Tibial nerve (tissue), 4 donors: ENCODE measurements around the gene EXOC8. TPM values are rescaled to one million over a fixed set of nuclear protein-coding genes. Genes with fewer than 3 reads are reported as not detected.
A peak's percentile ranks its signal among the peaks of the same experiment; 100 is the strongest.

ENCODE experiments used
- DNase-seq, 2 donors: peaks; one replicate each; pipeline ENCODE4 v3.0.0-alpha.2; 2019; ENCODE audit warnings: low spot score in 2 of 2
- H3K27ac ChIP-seq, 4 donors: fragments of 200-600 bp; sonication (generic) in 3 of 4; one replicate each; pipeline ENCODE4 v1.5.1; 2017 to 2019; ENCODE audit warnings: mild to moderate bottlenecking in 1 of 4
- H3K27me3 ChIP-seq, 2 donors: fragments of 200-600 bp; sonication (generic) in 1 of 2; one replicate each; pipeline versions ENCODE4 v1.5.1 to v1.6.0; 2017 to 2019
- H3K36me3 ChIP-seq, 3 donors: fragments of 200-600 bp; sonication (generic); one replicate each; pipeline ENCODE4 v1.5.1; 2018 to 2019
- H3K4me1 ChIP-seq, 4 donors: fragments of 200-600 bp; sonication (generic) in 3 of 4; one replicate each; pipeline ENCODE4 v1.5.1; 2017 to 2019
- H3K4me3 ChIP-seq, 4 donors: fragments of 200-600 bp; sonication (generic) in 3 of 4; one replicate each; pipeline ENCODE4 v1.5.1; 2017 to 2019; ENCODE audit warnings: mild to moderate bottlenecking in 1 of 4, moderate library complexity in 1 of 4
- H3K9me3 ChIP-seq, 4 donors: fragments of 200-600 bp; sonication (generic) in 3 of 4; one replicate each; pipeline ENCODE4 v1.5.1; 2017 to 2019
- EP300 ChIP-seq, 2 donors: sonication (generic); formaldehyde crosslinking; IDR thresholded peaks; one replicate each; pipeline ENCODE4 v1.6.1; 2017; ENCODE audit warnings: antibody characterized with exemption in 2 of 2, mild to moderate bottlenecking in 1 of 2
- POLR2A ChIP-seq, 2 donors: fragments of 450-650 bp; IDR thresholded peaks; one replicate each; pipeline ENCODE4 v1.6.1; 2017; ENCODE audit warnings: antibody characterized with exemption in 2 of 2, mild to moderate bottlenecking in 2 of 2, moderate library complexity in 2 of 2
- WGBS, 2 donors: methylation state at CpG; one replicate each; pipeline ENCODE4 v1.1.5; 2018; 5-methylcytosine and 5-hydroxymethylcytosine counted together
- total RNA-seq, 4 donors: library from RNA; depleted of rRNA; stranded (reverse); fragments of >200 nt; gene quantifications; one replicate each; pipeline ENCODE4 v1.1.0, GENCODE V29; 2016
- TF ChIP-seq, protein P1 (sequence below), 5 experiments: fragments of 200-600 bp in 3 of 5; fragments of 450-650 bp in 2 of 5; sonication (generic) in 3 of 5; IDR thresholded peaks; one replicate each; pipeline ENCODE4 v1.5.1; 2016 to 2019; ENCODE audit warnings: antibody characterized with exemption in 5 of 5, mild to moderate bottlenecking in 3 of 5, moderate library complexity in 2 of 5

Gene EXOC8, protein sequence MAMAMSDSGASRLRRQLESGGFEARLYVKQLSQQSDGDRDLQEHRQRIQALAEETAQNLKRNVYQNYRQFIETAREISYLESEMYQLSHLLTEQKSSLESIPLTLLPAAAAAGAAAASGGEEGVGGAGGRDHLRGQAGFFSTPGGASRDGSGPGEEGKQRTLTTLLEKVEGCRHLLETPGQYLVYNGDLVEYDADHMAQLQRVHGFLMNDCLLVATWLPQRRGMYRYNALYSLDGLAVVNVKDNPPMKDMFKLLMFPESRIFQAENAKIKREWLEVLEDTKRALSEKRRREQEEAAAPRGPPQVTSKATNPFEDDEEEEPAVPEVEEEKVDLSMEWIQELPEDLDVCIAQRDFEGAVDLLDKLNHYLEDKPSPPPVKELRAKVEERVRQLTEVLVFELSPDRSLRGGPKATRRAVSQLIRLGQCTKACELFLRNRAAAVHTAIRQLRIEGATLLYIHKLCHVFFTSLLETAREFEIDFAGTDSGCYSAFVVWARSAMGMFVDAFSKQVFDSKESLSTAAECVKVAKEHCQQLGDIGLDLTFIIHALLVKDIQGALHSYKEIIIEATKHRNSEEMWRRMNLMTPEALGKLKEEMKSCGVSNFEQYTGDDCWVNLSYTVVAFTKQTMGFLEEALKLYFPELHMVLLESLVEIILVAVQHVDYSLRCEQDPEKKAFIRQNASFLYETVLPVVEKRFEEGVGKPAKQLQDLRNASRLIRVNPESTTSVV
- total RNA-seq, result 10 to 100 TPM; 12.6 to 15.7 (median 14.5) TPM

DNA sequence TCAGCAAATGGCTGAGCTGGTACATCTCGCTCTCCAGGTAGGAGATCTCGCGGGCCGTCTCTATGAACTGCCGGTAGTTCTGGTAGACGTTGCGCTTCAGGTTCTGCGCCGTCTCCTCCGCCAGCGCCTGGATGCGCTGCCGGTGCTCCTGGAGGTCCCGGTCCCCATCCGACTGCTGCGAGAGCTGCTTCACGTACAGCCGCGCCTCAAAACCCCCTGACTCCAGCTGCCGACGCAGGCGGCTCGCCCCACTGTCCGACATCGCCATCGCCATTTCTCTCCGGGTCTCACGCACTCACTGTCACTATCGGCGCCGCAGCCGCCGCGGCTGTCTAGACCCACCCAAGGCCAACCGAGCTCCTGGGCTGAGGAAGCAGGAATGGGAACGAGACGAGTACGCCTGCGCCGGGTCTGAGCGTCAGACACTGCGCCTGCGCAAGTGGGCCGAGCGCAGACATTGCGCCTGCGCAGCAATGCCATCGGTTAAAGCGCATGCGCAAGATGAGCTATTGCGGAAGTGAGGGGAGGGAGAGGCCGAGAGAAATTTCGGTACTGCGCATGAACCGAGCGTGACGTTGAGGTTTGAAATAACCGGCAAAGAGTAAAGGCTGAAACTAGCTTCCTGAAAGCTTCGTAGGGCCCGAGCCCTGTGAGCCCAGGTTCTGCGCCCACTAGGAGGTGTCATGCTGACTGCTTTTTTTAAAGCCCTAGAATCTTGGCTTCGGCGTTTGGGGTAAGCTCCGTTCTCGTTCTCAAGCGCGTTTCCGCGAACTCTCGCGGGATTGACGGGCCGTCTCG, at the start of gene EXOC8:
TSS of gene EXOC8 (minus strand) at position 381 of the 798 bp plus-strand sequence. CDS start at position 274, 107 bp downstream.
- peak within 1 kb of the TSS; percentile 80 to 97 (median 92) for H3K27ac ChIP-seq
- H3K4me3 ChIP-seq, result peak within 1 kb of the TSS; percentile 70 to 78 (median 73)
- H3K36me3 ChIP-seq, result peaks cover 0 to 25% (median 0%) of the 10 kb centered on the region in 3 donors
- TF ChIP-seq, protein P1, sequence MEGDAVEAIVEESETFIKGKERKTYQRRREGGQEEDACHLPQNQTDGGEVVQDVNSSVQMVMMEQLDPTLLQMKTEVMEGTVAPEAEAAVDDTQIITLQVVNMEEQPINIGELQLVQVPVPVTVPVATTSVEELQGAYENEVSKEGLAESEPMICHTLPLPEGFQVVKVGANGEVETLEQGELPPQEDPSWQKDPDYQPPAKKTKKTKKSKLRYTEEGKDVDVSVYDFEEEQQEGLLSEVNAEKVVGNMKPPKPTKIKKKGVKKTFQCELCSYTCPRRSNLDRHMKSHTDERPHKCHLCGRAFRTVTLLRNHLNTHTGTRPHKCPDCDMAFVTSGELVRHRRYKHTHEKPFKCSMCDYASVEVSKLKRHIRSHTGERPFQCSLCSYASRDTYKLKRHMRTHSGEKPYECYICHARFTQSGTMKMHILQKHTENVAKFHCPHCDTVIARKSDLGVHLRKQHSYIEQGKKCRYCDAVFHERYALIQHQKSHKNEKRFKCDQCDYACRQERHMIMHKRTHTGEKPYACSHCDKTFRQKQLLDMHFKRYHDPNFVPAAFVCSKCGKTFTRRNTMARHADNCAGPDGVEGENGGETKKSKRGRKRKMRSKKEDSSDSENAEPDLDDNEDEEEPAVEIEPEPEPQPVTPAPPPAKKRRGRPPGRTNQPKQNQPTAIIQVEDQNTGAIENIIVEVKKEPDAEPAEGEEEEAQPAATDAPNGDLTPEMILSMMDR (IDR thresholded peaks at IDR 0.05), result peak in 1 of 5 experiments; percentile 21
- TF ChIP-seq POLR2A (IDR thresholded peaks at IDR 0.05) (peak; percentile 70 to 84), EP300 (IDR thresholded peaks at IDR 0.05) (peak; percentile 92 to 95)
- H3K9me3 ChIP-seq, result no peaks in the 10 kb centered on the region
- no peaks in the 10 kb centered on the region for H3K27me3 ChIP-seq
- WGBS, 2 donors, result 0% methylated on average over 53 to 59 of the region's 74 CpGs
- DNase-seq, result peak; percentile 90 to 91
- H3K4me1 ChIP-seq, result peaks cover 3 to 65% (median 49%) of the 10 kb centered on the region in 4 donors

DNA sequence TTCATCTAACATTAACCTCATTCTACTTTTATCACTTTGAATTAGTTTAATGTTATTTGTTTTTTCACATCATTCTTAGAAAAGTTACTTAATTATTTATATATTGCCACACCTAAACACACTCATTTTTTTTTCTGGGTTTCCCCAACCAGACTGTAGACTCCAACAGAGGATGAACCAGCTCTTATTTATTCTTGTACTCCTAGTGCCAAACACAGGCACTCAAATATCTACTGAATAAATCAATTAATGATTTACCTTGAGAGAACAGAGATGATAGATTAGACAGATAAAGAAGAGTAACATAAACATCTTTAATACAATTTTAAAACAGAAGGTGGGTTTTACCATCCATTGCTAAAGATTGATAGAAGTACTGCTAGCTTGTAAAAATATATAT, 48.8 kb upstream of the EXOC8 start:
- Histone ChIP-seq H3K4me1 (peaks cover 0 to 44% (median 4%) of the 10 kb centered on the region in 4 donors), H3K9me3 (no peaks in the 10 kb centered on the region), H3K27me3 (no peaks in the 10 kb centered on the region), H3K36me3 (no peaks in the 10 kb centered on the region), H3K27ac (no peak overlapping the region), H3K4me3 (no peak overlapping the region)
- no peak for DNase-seq
- no peak for TF ChIP-seq EP300 (IDR thresholded peaks at IDR 0.05)
- no peak for TF ChIP-seq POLR2A (IDR thresholded peaks at IDR 0.05)
- TF ChIP-seq, protein P1 (IDR thresholded peaks at IDR 0.05), result no peak

DNA sequence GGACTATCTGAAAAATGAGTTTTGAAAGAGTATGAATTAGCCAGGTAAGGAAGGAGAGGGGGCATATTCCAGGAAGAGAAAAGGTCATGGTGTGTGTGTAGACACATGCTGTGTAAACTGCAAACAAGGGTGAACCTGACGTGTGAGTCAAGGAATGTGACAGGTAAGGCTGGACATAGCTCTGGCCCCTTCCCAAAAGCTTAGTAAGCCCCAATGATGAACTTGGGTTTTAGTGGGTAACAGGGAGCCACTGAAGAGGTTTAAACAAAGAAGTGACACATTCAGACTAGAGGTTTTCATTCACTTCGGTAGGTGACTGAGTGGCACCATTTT, 47.7 kb upstream of the EXOC8 start:
- no peaks in the 10 kb centered on the region for H3K36me3 ChIP-seq
- H3K27ac ChIP-seq, result no peak overlapping the region
- H3K4me1 ChIP-seq, result peaks cover 0 to 47% (median 4%) of the 10 kb centered on the region in 4 donors
- DNase-seq, result no peak
- no peak overlapping the region for H3K4me3 ChIP-seq
- H3K9me3 ChIP-seq, result no peaks in the 10 kb centered on the region
- TF ChIP-seq, protein P1 (IDR thresholded peaks at IDR 0.05), result no peak
- TF ChIP-seq POLR2A (IDR thresholded peaks at IDR 0.05) (no peak), EP300 (IDR thresholded peaks at IDR 0.05) (no peak)
- H3K27me3 ChIP-seq, result no peaks in the 10 kb centered on the region
- 87 to 96% methylated on average over 2 of the region's 2 CpGs for WGBS, 2 donors

DNA sequence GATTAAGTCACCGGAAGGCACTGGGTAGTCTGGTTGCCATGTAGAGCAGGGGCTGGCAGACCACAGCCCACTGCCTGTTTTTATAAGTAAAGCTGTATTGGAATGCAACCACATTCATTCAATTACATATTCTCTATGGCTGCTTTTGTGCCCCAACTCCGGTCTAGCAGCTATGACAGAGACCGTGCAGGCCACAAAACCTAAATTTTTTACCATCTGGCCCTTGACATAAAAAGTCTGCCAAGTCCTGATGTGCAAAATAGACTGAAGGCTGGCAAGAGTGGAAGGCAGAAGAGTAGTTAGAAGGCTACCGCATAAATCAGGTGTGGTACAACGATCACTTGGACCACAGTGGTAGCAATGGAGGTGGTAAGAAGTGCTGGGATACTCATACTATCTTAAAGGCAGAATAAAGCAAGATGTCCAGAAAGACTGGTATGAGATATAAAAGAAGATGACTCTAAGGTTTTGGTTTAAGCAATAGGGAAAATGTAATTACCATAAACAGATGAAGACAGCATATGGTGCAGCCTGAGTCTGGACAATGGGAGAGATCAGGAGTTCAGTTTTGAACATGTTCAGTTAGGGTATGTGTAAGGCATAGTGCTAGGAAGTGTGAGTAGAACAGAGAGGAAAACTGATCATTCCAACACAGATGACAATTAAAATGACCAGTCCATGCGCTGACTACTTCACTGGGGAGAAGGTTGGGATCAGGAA, 47.2 kb upstream of the EXOC8 start:
- Histone ChIP-seq H3K27ac (no peak overlapping the region), H3K27me3 (no peaks in the 10 kb centered on the region), H3K36me3 (no peaks in the 10 kb centered on the region), H3K9me3 (no peaks in the 10 kb centered on the region), H3K4me1 (peaks cover 0 to 48% (median 4%) of the 10 kb centered on the region in 4 donors), H3K4me3 (no peak overlapping the region)
- TF ChIP-seq, protein P1 (IDR thresholded peaks at IDR 0.05), result no peak
- TF ChIP-seq POLR2A (IDR thresholded peaks at IDR 0.05) (no peak), EP300 (IDR thresholded peaks at IDR 0.05) (no peak)
- no peak for DNase-seq
- whole genome bisulfite sequencing, 2 donors, result 84 to 86% methylated on average over 6 of the region's 6 CpGs
